Hepatocyte (in vitro differentiated cells): ENCODE measurements around the gene RXRA. TPM values are rescaled to one million over a fixed set of nuclear protein-coding genes. Genes with fewer than 3 reads are reported as not detected.

Experiments
- DNase-seq: peaks from one replicate; pipeline ENCODE4 v3.0.0-alpha.2; 2016; ENCODE audit warnings: low spot score
- H2AFZ ChIP-seq: fragments of 200-600 bp; sonication (generic); 2 replicates; pipeline ENCODE4 v1.6.0; 2016; ENCODE audit warnings: antibody characterized with exemption, mild to moderate bottlenecking
- H3K27ac ChIP-seq: fragments of 200-600 bp; sonication (generic); 2 replicates; pipeline ENCODE4 v1.5.1; 2016; ENCODE audit warnings: mild to moderate bottlenecking
- H3K27me3 ChIP-seq: fragments of 200-600 bp; sonication (generic); 2 replicates; pipeline ENCODE4 v1.6.1; 2016
- H3K36me3 ChIP-seq: fragments of 200-600 bp; sonication (generic); replicated peaks from 2 replicates; pipeline ENCODE4 v1.5.1; 2016; ENCODE audit warnings: low read depth; ENCODE audit not compliant: insufficient read depth
- H3K4me1 ChIP-seq: fragments of 200-600 bp; sonication (generic); 2 replicates; pipeline ENCODE4 v1.5.1; 2016; ENCODE audit warnings: mild to moderate bottlenecking, moderate library complexity; ENCODE audit not compliant: insufficient read depth
- H3K4me2 ChIP-seq: fragments of 200-600 bp; sonication (generic); 2 replicates; pipeline ENCODE4 v1.6.0; 2016
- H3K4me3 ChIP-seq: fragments of 200-600 bp; sonication (generic); 2 replicates; pipeline ENCODE4 v1.5.1; 2016; ENCODE audit warnings: mild to moderate bottlenecking
- H3K79me2 ChIP-seq: fragments of 200-600 bp; sonication (generic); 2 replicates; pipeline ENCODE4 v1.6.0; 2017; ENCODE audit warnings: mild to moderate bottlenecking
- H3K9me2 ChIP-seq: fragments of 200-600 bp; sonication (generic); replicated peaks from 2 replicates; pipeline ENCODE4 v1.6.0; 2017; ENCODE audit warnings: mild to moderate bottlenecking; ENCODE audit not compliant: insufficient read depth
- H3K9me3 ChIP-seq: fragments of 200-600 bp; sonication (generic); 2 replicates; pipeline ENCODE4 v1.5.1; 2016; ENCODE audit warnings: low read depth, mild to moderate bottlenecking
- H4K20me1 ChIP-seq: fragments of 200-600 bp; sonication (generic); 2 replicates; pipeline ENCODE4 v1.6.0; 2016; ENCODE audit warnings: mild to moderate bottlenecking; ENCODE audit not compliant: insufficient read depth, poor library complexity, severe bottlenecking
- CTCF ChIP-seq: fragments of 200-600 bp; sonication (generic); IDR thresholded peaks from 2 replicates; pipeline ENCODE4 v1.5.1; 2016; ENCODE audit warnings: antibody characterized with exemption, mild to moderate bottlenecking; ENCODE audit not compliant: poor library complexity
- EZH2 ChIP-seq: fragments of 200-600 bp; sonication (generic); IDR thresholded peaks from 2 replicates; pipeline ENCODE4 v1.6.1; 2016; ENCODE audit warnings: antibody characterized with exemption, mild to moderate bottlenecking, borderline replicate concordance
- EZH2phosphoT487 ChIP-seq: fragments of 200-600 bp; sonication (generic); IDR thresholded peaks from one replicate; pipeline ENCODE4 v1.6.1; 2018; ENCODE audit warnings: antibody characterized with exemption, mild to moderate bottlenecking, low read depth, moderate library complexity; ENCODE audit not compliant: unreplicated experiment, severe bottlenecking
- WGBS: methylation state at CpG from one replicate; pipeline ENCODE4 v1.1.6; 2016; ENCODE audit warnings: low lambda C conversion rate; ENCODE audit errors: missing lambda C conversion rate; 5-methylcytosine and 5-hydroxymethylcytosine counted together
- polyA plus RNA-seq: library from polyadenylated mRNA; unstranded; fragments of >200 nt; fragmentation: Nextera tagmentation; extraction: Ambion mirVana; gene quantifications from 2 replicates; pipeline ENCODE4 v1.2.1, GENCODE V29; 2016
- total RNA-seq: library from RNA; depleted of rRNA; stranded (reverse); fragments of >200 nt; gene quantifications from 2 replicates; pipeline ENCODE4 v1.2.3, GENCODE V29; 2014

The RXRA gene
- total and polyA plus RNA-seq, 2 experiments from 2014 or later: 35.9 to 41.6 TPM

GRCh38 chr9:134418354-134418753, 92.1 kb downstream of the RXRA start:
- WGBS: 79% methylated on average over 6 of the region's 8 CpGs
- H3K79me2 ChIP-seq: peaks cover 6% of the 10 kb centered on the region
- H3K27me3 ChIP-seq: no peaks in the 10 kb centered on the region
- peaks cover 40% of the 10 kb centered on the region for H4K20me1 ChIP-seq
- H3K27ac ChIP-seq: no peak overlapping the region
- H3K9me3 ChIP-seq: no peaks in the 10 kb centered on the region
- H3K36me3 ChIP-seq: no peaks in the 10 kb centered on the region
- no peak overlapping the region for H2AFZ ChIP-seq
- H3K4me2 ChIP-seq: no peak overlapping the region
- H3K9me2 ChIP-seq: no peaks in the 10 kb centered on the region
- DNase-seq: no peak
- no peak overlapping the region for H3K4me3 ChIP-seq
- peaks cover 12% of the 10 kb centered on the region for H3K4me1 ChIP-seq
- TF ChIP-seq CTCF (no peak), EZH2phosphoT487 (no peak), EZH2 (no peak)

- Histone ChIP-seq H2AFZ (no peak overlapping the region), H3K9me3 (no peaks in the 10 kb centered on the region), H3K4me3 (no peak overlapping the region), H3K27ac (peak overlapping the region; percentile 31), H3K27me3 (no peaks in the 10 kb centered on the region), H3K9me2 (no peaks in the 10 kb centered on the region), H3K36me3 (no peaks in the 10 kb centered on the region), H3K4me2 (no peak overlapping the region), H4K20me1 (peaks cover 34% of the 10 kb centered on the region), H3K4me1 (peaks cover 6% of the 10 kb centered on the region), H3K79me2 (peaks cover 4% of the 10 kb centered on the region)
- DNase-seq: no peak
- 83% methylated on average over 23 of the region's 23 CpGs for WGBS
- TF ChIP-seq EZH2phosphoT487: no peak
- TF ChIP-seq CTCF: no peak
- TF ChIP-seq EZH2: no peak
Observed at GRCh38 chr9:134419000-134419683, 92.9 kb downstream of the RXRA start.

GRCh38 chr9:134419684-134420076, 93.4 kb downstream of the RXRA start:
- 70% methylated on average over 10 of the region's 10 CpGs for WGBS
- Histone ChIP-seq H4K20me1 (peaks cover 29% of the 10 kb centered on the region), H3K9me3 (no peaks in the 10 kb centered on the region), H3K4me1 (peaks cover under 1% of the 10 kb centered on the region), H3K9me2 (no peaks in the 10 kb centered on the region), H3K27me3 (no peaks in the 10 kb centered on the region), H3K27ac (peak overlapping the region; percentile 31), H3K4me2 (no peak overlapping the region), H3K36me3 (no peaks in the 10 kb centered on the region), H3K4me3 (no peak overlapping the region), H2AFZ (no peak overlapping the region), H3K79me2 (peaks cover 4% of the 10 kb centered on the region)
- TF ChIP-seq EZH2phosphoT487: no peak
- TF ChIP-seq CTCF: peak; percentile 24
- TF ChIP-seq EZH2: no peak
- DNase-seq: peak; percentile 36
